HG02678 (cell line): ENCODE measurements around the gene MT1X.
"Not testable (repeated sequence)": the region's sequence is repeated elsewhere in the genome, so short reads cannot be mapped to it uniquely, and the experiment has no call there.

Experiments
- ATAC-seq: cut with Tn5 transposase; IDR thresholded peaks from one replicate; pipeline ENCODE4 v1.9.1; 2021; ENCODE audit warnings: mild to moderate bottlenecking, moderate library complexity; ENCODE audit not compliant: unreplicated experiment

The MT1X gene

DNA sequence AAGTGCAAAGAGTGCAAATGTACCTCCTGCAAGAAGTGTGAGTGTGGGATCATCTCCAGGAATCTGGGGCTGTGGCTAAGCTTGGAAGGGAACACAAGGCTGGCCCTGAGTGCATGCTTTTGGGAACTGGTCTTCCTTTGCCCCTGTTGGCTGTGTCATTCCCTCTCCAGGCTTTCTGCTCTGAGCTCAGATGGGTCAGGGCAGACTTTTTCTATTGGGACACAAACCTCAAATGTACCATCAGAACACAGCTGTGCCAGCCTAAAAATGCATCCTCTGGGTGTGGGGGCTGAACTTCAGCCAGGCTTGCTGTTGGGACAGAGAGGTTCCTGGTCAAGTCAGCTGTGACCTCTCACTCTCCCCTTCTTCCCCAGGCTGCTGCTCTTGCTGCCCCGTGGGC, 29.7 kb upstream of the MT1X start:
- no peak for ATAC-seq

DNA sequence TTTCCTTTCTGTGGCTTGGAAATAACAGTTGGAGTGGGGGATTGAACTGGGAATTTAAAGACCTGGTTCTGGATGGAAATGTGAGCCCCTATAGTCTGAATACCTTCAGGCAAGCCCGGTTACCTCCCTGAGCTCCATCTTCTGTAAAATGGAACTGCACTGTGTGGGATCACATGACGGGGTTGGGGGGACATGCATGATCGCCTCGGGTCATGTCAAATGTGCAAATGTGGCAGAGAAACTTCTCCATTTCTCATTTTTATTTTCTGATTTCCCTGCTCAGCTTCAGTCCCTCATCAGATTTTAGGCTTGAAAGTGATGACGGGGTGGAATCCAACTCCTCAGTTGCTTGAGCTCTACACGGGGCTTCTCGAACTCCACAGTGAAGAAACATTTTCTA, 29.1 kb upstream of the MT1X start:
- no peak for ATAC-seq

- peak; percentile 51 for ATAC-seq
Measured at GRCh38 chr16:56657555-56658326, 24.5 kb upstream of the MT1X start, which contains the start of gene MT1F. TSS of gene MT1F (plus strand) at chr16:56657959. CDS start at chr16:56658059, 100 bp downstream.

- no peak for ATAC-seq
Measured at GRCh38 chr16:56658327-56658875, 23.9 kb upstream of the MT1X start.

GRCh38 chr16:56662357-56663354, 19.6 kb upstream of the MT1X start:
- no peak for ATAC-seq

DNA sequence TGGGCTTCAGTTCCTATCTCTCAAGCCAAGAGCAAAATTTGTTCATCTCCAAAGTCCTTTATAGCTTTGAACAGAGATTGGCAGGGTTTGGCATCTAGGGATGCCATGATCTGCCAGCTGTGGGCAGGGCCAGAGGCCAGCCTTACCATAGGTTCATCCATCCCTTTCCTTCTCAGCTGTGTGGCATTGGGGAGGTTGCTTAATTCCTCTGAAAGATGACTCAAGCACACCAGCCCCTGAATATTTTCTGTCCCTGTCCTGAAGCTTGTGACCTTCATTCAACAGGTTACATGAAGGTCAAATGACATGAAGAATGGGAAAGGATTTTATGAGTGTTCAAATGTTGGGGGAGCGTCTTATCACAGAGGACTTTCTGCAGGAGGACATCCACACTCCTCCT, 17.8 kb upstream of the MT1X start:
- no peak for ATAC-seq

- ATAC-seq, result not testable (repeated sequence)
Measured at GRCh38 chr16:56665286-56666261, 16.7 kb upstream of the MT1X start.

- ATAC-seq, result no peak
Measured at GRCh38 chr16:56667581-56668571, 14.4 kb upstream of the MT1X start, which contains the start of gene MT1G. TSS of gene MT1G (minus strand) at chr16:56668065. CDS start at chr16:56667993, 72 bp downstream.

DNA sequence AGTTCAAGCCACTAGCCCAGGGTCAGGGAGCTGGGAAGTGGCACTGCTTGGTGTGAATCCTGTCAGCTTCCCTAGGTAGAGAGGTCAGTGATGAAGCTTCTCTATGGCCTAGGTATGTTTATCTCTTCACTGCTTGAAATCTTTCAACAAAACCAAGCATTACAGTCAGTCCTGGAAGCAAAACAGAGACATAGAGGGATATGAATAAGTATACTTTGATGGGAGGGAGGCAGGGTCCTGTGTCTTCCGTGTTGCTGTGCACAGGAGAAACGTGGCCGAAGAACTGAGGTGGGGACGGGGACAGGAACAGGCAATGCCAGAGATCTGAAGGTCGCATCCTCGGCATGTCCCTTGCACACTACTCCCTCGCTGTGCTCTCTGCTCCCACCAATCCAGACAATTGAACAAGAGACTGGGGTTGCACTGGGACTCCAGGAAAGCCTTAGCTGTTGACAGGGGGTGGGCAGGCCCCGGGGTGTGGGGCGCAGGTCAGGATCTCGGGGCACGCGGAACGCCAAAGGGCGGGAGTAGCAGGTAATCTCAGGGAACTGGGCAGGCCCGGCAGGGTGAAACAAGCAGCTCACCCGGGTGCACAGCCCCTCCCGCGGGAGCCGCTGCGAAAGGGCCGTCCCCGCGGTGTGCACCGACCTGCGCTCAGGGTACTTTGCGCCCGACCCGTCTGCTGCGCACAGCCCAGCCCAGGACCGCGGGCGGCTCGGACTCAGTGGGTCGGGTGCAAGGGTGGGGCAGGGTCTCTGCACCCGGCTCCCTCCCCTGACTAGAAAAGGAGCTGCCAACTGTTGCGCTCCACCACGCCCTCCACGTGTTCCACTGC, 13.0 kb upstream of the MT1X start, which contains the start of gene MT1H:
Gene MT1H (plus strand): TSS at position 810 of the 835 bp plus-strand sequence. CDS start 71 bp downstream, outside the sequence.
- no peak for ATAC-seq

DNA sequence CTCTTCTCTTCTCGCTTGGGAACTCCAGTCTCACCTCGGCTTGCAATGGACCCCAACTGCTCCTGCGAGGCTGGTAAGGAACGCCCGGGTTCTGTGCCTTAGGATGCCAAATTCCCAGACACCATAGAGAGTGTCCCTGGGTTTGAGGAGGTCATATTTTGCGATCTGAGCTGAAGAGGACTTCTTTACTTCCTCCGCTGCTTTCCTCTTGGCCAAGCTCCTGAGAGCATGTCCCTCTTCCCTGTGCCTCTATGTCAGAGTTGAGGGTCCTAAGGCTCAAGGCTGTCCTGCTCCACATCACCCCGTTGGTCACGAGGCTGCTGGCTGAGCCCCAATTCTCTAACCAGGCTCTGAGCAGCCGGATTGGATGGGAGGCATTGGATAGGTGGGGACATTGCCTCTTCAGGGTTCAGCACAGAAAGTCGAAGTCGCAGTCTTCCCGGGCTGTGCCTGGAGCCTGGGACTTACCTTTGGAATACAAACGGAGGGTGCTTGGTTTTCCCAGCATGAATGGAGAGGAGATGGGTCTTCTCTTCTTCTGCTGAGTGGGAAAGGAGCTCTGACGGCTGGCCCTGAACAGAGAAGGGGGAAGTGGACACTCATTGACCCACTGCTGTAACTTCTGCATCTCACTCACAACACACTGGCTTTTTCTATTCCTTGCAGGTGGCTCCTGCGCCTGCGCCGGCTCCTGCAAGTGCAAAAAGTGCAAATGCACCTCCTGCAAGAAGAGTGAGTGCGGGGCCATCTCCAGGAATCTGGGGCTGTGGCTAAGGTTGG, 12.2 kb upstream of the MT1X start:
- no peak for ATAC-seq

DNA sequence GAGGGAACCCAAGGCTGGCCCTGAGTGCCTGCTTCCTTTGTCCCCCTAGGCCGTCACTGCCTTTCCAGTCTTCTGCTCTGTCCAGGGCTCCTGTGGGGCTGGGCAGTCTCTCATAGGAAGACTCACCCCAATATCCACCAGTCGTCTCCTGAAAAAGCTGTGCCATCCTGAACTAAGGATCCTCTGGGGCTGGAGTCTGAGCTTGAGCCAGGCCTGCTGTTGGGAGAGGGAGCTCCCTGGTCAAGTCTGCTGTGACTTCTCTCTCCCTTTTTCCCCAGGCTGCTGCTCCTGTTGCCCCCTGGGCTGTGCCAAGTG, 11.7 kb upstream of the MT1X start:
- ATAC-seq, result no peak

DNA sequence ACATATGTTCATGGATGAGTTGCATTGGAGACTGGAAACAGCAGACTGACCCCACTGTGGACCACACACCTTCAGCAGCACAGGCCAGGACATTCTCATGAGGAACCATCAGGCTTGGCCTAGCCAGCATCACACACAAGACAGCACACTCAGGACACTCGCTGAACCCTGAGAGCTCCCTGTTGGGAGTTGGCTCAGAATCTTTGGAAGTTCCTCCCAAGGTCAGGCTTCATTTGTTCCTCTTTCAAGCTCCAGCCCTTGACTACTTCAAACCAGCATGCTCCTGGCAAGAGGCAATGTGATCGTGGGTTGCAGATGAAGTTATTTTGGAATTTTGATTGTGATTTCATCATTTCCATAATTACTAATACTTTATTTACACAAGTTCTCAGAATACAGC, 10.6 kb upstream of the MT1X start:
- ATAC-seq, result not testable (repeated sequence)

GRCh38 chr16:56672171-56672570, 10.1 kb upstream of the MT1X start:
- ATAC-seq, result not testable (repeated sequence)

- no peak for ATAC-seq
Measured at GRCh38 chr16:56672761-56673536, 9.3 kb upstream of the MT1X start.

DNA sequence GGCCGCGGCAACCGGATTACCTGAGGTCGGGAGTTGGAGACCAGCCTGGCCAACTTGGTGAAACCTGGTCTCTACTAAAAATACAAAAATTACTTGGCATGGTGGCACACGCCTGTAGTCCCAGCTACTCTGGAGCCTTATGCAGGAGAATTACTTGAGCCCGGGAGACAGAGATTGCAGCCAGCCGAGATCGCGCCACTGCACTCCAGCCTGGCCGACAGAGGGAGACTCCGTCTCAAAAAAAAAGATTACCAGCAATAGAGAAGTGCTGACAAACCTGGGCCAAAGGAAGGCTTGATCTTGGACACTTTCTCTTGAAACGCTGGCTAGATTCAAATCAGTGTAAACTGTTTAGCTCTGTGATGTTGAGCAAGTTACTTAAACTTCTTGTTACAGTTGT, 8.3 kb upstream of the MT1X start:
- ATAC-seq, result no peak

GRCh38 chr16:56674570-56674969, 7.7 kb upstream of the MT1X start:
- ATAC-seq, result not testable (repeated sequence)
